Liver (tissue), 9 donors: Measurements from ENCODE around the gene SKI. TPM values are rescaled to one million over a fixed set of nuclear protein-coding genes. Genes with fewer than 3 reads are reported as not detected.

ENCODE experiments used
- DNase-seq: peaks from one replicate; pipeline ENCODE4 v3.0.0-alpha.2; 2017; ENCODE audit warnings: low spot score
- H3K27ac ChIP-seq, 2 donors: one replicate each; pipeline ENCODE4 v1.7.0; 2013; ENCODE audit warnings: inconsistent platforms in 2 of 2, low read length in 2 of 2, control low read depth in 1 of 2, low read depth in 1 of 2, mild to moderate bottlenecking in 1 of 2
- H3K27me3 ChIP-seq, 4 donors: one replicate each; pipeline versions ENCODE4 v1.6.1 to v1.7.0; 2013; ENCODE audit warnings: low read length in 3 of 4, inconsistent platforms in 1 of 4, mild to moderate bottlenecking in 1 of 4, moderate library complexity in 1 of 4; ENCODE audit not compliant: control insufficient read depth in 4 of 4, insufficient read depth in 4 of 4
- H3K36me3 ChIP-seq, 4 donors: one replicate each; pipeline versions ENCODE4 v1.6.1 to v1.7.0; 2013; ENCODE audit warnings: low read length in 3 of 4, mild to moderate bottlenecking in 3 of 4, low read depth in 1 of 4, moderate library complexity in 1 of 4; ENCODE audit not compliant: control insufficient read depth in 4 of 4, insufficient read depth in 3 of 4
- H3K4me1 ChIP-seq, 4 donors: one replicate each; pipeline versions ENCODE4 v1.6.1 to v1.7.0; 2013; ENCODE audit warnings: low read length in 3 of 4, mild to moderate bottlenecking in 3 of 4, moderate library complexity in 1 of 4; ENCODE audit not compliant: control insufficient read depth in 4 of 4, insufficient read depth in 4 of 4
- H3K4me3 ChIP-seq, 3 donors: one replicate each; pipeline versions ENCODE4 v1.6.1 to v1.7.0; 2013; ENCODE audit warnings: low read length in 3 of 3, control low read depth in 1 of 3, low read depth in 1 of 3, mild to moderate bottlenecking in 1 of 3
- H3K9ac ChIP-seq, 2 donors: one replicate each; pipeline ENCODE4 v1.7.0; 2013; ENCODE audit warnings: low read length in 2 of 2, mild to moderate bottlenecking in 2 of 2, moderate library complexity in 2 of 2, control low read depth in 1 of 2, low read depth in 1 of 2
- H3K9me3 ChIP-seq, 4 donors: one replicate each; pipeline versions ENCODE4 v1.6.1 to v1.7.0; 2013; ENCODE audit warnings: low read length in 3 of 4; ENCODE audit not compliant: control insufficient read depth in 4 of 4
- ATF3 ChIP-seq: IDR thresholded peaks from 2 replicates; pipeline ENCODE4 v1.6.1; 2016; ENCODE audit warnings: antibody characterized with exemption
- CTCF ChIP-seq: fragments of 150-350 bp; IDR thresholded peaks from 2 replicates; pipeline ENCODE4 v1.5.1; 2017; ENCODE audit warnings: improper control_type of control experiment, low read depth, low read length; ENCODE audit not compliant: missing input control
- EGR1 ChIP-seq, 2 donors: IDR thresholded peaks; 2 replicates each; pipeline ENCODE4 v1.6.1; 2016 to 2018; ENCODE audit warnings: antibody characterized with exemption in 2 of 2, low read depth in 2 of 2
- FOXA1 ChIP-seq: IDR thresholded peaks from 2 replicates; pipeline ENCODE4 v1.6.1; 2016; ENCODE audit warnings: antibody characterized with exemption
- FOXA2 ChIP-seq: IDR thresholded peaks from 2 replicates; pipeline ENCODE4 v1.6.1; 2016; ENCODE audit warnings: antibody characterized with exemption
- GABPA ChIP-seq, 2 donors: IDR thresholded peaks in 1 of 2; conservative IDR thresholded peaks in 1 of 2; 2 replicates each; pipeline ENCODE4 v1.6.1; 2016; ENCODE audit warnings: antibody characterized with exemption in 2 of 2, mild to moderate bottlenecking in 1 of 2, moderate library complexity in 1 of 2
- HNF4A ChIP-seq, 2 donors: conservative IDR thresholded peaks; 2 replicates each; pipeline ENCODE4 v1.6.1; 2016; ENCODE audit warnings: antibody characterized with exemption in 2 of 2, mild to moderate bottlenecking in 2 of 2
- HNF4G ChIP-seq: IDR thresholded peaks from 2 replicates; pipeline ENCODE4 v1.6.1; 2016; ENCODE audit warnings: antibody characterized with exemption
- JUND ChIP-seq, 2 donors: IDR thresholded peaks; 2 replicates each; pipeline ENCODE4 v1.6.1; 2016; ENCODE audit warnings: antibody characterized with exemption in 2 of 2
- MAX ChIP-seq: IDR thresholded peaks from 2 replicates; pipeline ENCODE4 v1.6.1; 2016; ENCODE audit warnings: antibody characterized with exemption
- NR2F2 ChIP-seq: IDR thresholded peaks from 2 replicates; pipeline ENCODE4 v1.6.1; 2016; ENCODE audit warnings: antibody characterized with exemption
- RAD21 ChIP-seq, 2 donors: IDR thresholded peaks; 2 replicates each; pipeline ENCODE4 v1.6.1; 2016; ENCODE audit warnings: antibody characterized with exemption in 2 of 2, mild to moderate bottlenecking in 2 of 2
- REST ChIP-seq: IDR thresholded peaks from 2 replicates; pipeline ENCODE4 v1.6.1; 2016; ENCODE audit warnings: antibody characterized with exemption, mild to moderate bottlenecking
- RXRA ChIP-seq, 2 donors: IDR thresholded peaks; 2 replicates each; pipeline ENCODE4 v1.6.1; 2017 to 2018; ENCODE audit warnings: antibody characterized with exemption in 2 of 2, mild to moderate bottlenecking in 1 of 2
- SP1 ChIP-seq: IDR thresholded peaks from 2 replicates; pipeline ENCODE4 v1.6.1; 2018; ENCODE audit warnings: antibody characterized with exemption, mild to moderate bottlenecking
- TAF1 ChIP-seq: conservative IDR thresholded peaks from 2 replicates; pipeline ENCODE4 v1.6.1; 2016; ENCODE audit warnings: antibody characterized with exemption, mild to moderate bottlenecking
- YY1 ChIP-seq: IDR thresholded peaks from 2 replicates; pipeline ENCODE4 v1.6.1; 2016; ENCODE audit warnings: antibody characterized with exemption, mild to moderate bottlenecking
- ZBTB33 ChIP-seq: IDR thresholded peaks from 2 replicates; pipeline ENCODE4 v1.6.1; 2016; ENCODE audit warnings: antibody characterized with exemption
- WGBS: extraction: QIAGEN DNeasy Blood & Tissue Kit; methylation state at CpG from one replicate; pipeline ENCODE4 v1.1.7; 2013; 5-methylcytosine and 5-hydroxymethylcytosine counted together
- polyA plus RNA-seq, 2 donors: library from polyadenylated mRNA; stranded (reverse) in 1 of 2; unstranded in 1 of 2; fragments of 200-250 nt in 1 of 2; fragments of >200 nt in 1 of 2; fragmentation: Nextera tagmentation in 1 of 2; extraction: Ambion mirVana in 1 of 2; gene quantifications; one replicate each; pipeline versions ENCODE4 v1.2.1 to v1.2.3, GENCODE V29; 2013 to 2015
- total RNA-seq, 2 donors: library from RNA; depleted of rRNA; stranded (reverse); fragments of >200 nt; gene quantifications; one replicate each; pipeline ENCODE4 v1.2.3, GENCODE V29; 2014
- donor health status: healthy.
- donor health status: healthy.
- donor health status: healthy.
- donor health status: healthy.
- donor health status: healthy.

Gene SKI
- total and polyA plus RNA-seq, 4 donors: 3.2 to 21.3 (median 19.5) TPM

GRCh38 chr1:2229037-2229864 is 1.1 kb downstream of the SKI start:
- peak overlapping the region; percentile 12 to 89 for H3K9ac ChIP-seq
- DNase-seq: peak; percentile 66
- no peak for TF ChIP-seq NR2F2
- TF ChIP-seq ATF3: no peak
- peak; percentile 18 to 53 for TF ChIP-seq RAD21 (IDR thresholded peaks at IDR 0.05)
- no peaks in the 10 kb centered on the region for H3K27me3 ChIP-seq
- peak overlapping the region; percentile 82 to 88 (median 83) for H3K4me3 ChIP-seq
- H3K36me3 ChIP-seq: no peaks in the 10 kb centered on the region
- no peaks in the 10 kb centered on the region for H3K9me3 ChIP-seq
- H3K4me1 ChIP-seq: peaks cover 22 to 53% (median 44%) of the 10 kb centered on the region in 4 donors
- 3% methylated on average over 77 of the region's 77 CpGs for WGBS
- peak overlapping the region; percentile 91 to 93 for H3K27ac ChIP-seq

GRCh38 chr1:2229911-2230731 is 2.0 kb downstream of the SKI start:
- H3K4me1 ChIP-seq: peaks cover 24 to 58% (median 48%) of the 10 kb centered on the region in 4 donors
- no peak for TF ChIP-seq CTCF
- TF ChIP-seq GABPA (IDR thresholded peaks at IDR 0.05 in 1 of 2, conservative IDR thresholded peaks at IDR 0.05 in 1 of 2): no peak
- TF ChIP-seq RAD21 (IDR thresholded peaks at IDR 0.05): peak in 1 of 2 donors; percentile 30
- no peak for TF ChIP-seq REST
- TF ChIP-seq RXRA (IDR thresholded peaks at IDR 0.05): no peak
- TF ChIP-seq MAX: peak; percentile 77
- TF ChIP-seq TAF1: no peak
- TF ChIP-seq NR2F2: no peak
- no peak for TF ChIP-seq HNF4G
- TF ChIP-seq SP1: peak; percentile 12
- TF ChIP-seq JUND (IDR thresholded peaks at IDR 0.05): no peak
- no peak for TF ChIP-seq ATF3
- TF ChIP-seq ZBTB33: no peak
- TF ChIP-seq FOXA2: no peak
- TF ChIP-seq EGR1 (IDR thresholded peaks at IDR 0.05; ENCODE audit: low read depth in 2 of 2): no peak
- TF ChIP-seq HNF4A (conservative IDR thresholded peaks at IDR 0.05): peak in 1 of 2 donors; percentile 30
- TF ChIP-seq FOXA1: no peak
- TF ChIP-seq YY1: peak; percentile 26
- H3K27ac ChIP-seq: peak overlapping the region; percentile 91 to 93
- WGBS: 17% methylated on average over 32 of the region's 32 CpGs
- H3K36me3 ChIP-seq: no peaks in the 10 kb centered on the region
- H3K4me3 ChIP-seq: peak overlapping the region; percentile 82 to 88 (median 83)
- no peaks in the 10 kb centered on the region for H3K27me3 ChIP-seq
- H3K9ac ChIP-seq: peak overlapping the region; percentile 41 to 89
- DNase-seq: no peak
- no peaks in the 10 kb centered on the region for H3K9me3 ChIP-seq
